Activated CD8-positive, alpha-beta T cell treated with anti-CD3 and anti-CD28 coated beads for 36 hours (primary cell): ENCODE results near the gene SSTR5. TPM values are rescaled to one million over a fixed set of nuclear protein-coding genes. Genes with fewer than 3 reads are reported as not detected.

Experiments
- ATAC-seq: fragments of 200-7000 bp; cut with Tn5 transposase; one replicate; pipeline ENCODE4 v1.10.0; 2021; ENCODE audit warnings: mild to moderate bottlenecking, moderate library complexity
- CTCF ChIA-PET: fragments of 350-600 bp; sonication (Branson Sonifier 250); formaldehyde crosslinking; loops from one replicate; lab custom pipeline; 2021; ENCODE audit warnings: antibody characterized with exemption; lab: Charles Lee
- POLR2A ChIA-PET: fragments of 350-600 bp; sonication (Branson Sonifier 250); formaldehyde crosslinking; loops from one replicate; lab custom pipeline; 2021; ENCODE audit warnings: antibody characterized with exemption; lab: Charles Lee
- DNase-seq: peaks from one replicate; pipeline ENCODE4 v3.0.0-alpha.2; 2020
- H3K27ac Mint-ChIP-seq: one replicate; pipeline ENCODE4 v1.8.0; 2021; ENCODE audit warnings: mild to moderate bottlenecking, mixed read lengths
- H3K27me3 Mint-ChIP-seq: one replicate; pipeline ENCODE4 v1.8.0; 2021; ENCODE audit warnings: mixed read lengths
- H3K36me3 Mint-ChIP-seq: one replicate; pipeline ENCODE4 v1.8.0; 2021; ENCODE audit warnings: low read depth, mixed read lengths
- H3K4me1 Mint-ChIP-seq: one replicate; pipeline ENCODE4 v1.8.0; 2021; ENCODE audit warnings: low read depth, mixed read lengths
- H3K4me3 Mint-ChIP-seq: one replicate; pipeline ENCODE4 v1.8.0; 2021; ENCODE audit warnings: mild to moderate bottlenecking, moderate library complexity, mixed read lengths
- H3K9me3 Mint-ChIP-seq: one replicate; pipeline ENCODE4 v1.8.0; 2021; ENCODE audit warnings: mixed read lengths
- CTCF ChIP-seq: fragments of 200-600 bp; IDR thresholded peaks from one replicate; pipeline ENCODE4 v1.8.0; 2022; ENCODE audit warnings: antibody characterized with exemption, mild to moderate bottlenecking
- intact Hi-C: fragments of 100-400 bp; cut with micrococcal nuclease; formaldehyde crosslinking; loops from one replicate; pipeline ENCODE4 v1.10.0; 2022
- total RNA-seq, 2 experiments: library from RNA; stranded (reverse); gene quantifications; one replicate each; pipeline ENCODE4 v1.2.3, GENCODE V29; 2021

The SSTR5 gene
- total RNA-seq, 2 experiments from 2014 or later: not detected

DNA sequence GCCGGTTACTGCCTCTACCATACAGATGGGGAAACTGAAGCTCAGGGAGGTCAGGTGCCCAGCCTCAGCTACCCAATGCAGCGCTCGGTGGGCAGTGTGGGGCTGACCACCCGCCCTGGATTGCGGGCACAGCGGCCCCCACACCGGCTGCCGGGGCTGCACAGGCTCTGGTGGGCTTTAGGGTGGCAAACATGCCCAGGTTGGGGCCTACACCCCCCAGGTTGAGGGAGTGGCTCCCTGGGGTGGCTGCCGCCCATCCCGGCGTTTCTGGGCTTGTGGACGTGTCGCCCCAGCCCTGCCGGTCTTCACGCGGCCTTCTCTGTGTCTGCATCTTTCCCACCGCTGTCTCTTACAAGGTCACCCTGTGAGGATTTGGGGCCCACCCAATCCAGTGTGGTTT is 40.9 kb upstream of the SSTR5 start:
- no peaks in the 10 kb centered on the region for H3K4me1 Mint-ChIP-seq
- TF ChIP-seq CTCF: no peak
- peaks cover 10% of the 10 kb centered on the region for H3K27me3 Mint-ChIP-seq
- no peak overlapping the region for H3K27ac Mint-ChIP-seq
- no peaks in the 10 kb centered on the region for H3K9me3 Mint-ChIP-seq
- H3K36me3 Mint-ChIP-seq: no peaks in the 10 kb centered on the region
- ATAC-seq: no peak
- CTCF ChIA-PET: no interaction called here
- POLR2A ChIA-PET: no interaction called here
- DNase-seq: no peak
- intact Hi-C loops: no loop called here
- H3K4me3 Mint-ChIP-seq: no peak overlapping the region

DNA sequence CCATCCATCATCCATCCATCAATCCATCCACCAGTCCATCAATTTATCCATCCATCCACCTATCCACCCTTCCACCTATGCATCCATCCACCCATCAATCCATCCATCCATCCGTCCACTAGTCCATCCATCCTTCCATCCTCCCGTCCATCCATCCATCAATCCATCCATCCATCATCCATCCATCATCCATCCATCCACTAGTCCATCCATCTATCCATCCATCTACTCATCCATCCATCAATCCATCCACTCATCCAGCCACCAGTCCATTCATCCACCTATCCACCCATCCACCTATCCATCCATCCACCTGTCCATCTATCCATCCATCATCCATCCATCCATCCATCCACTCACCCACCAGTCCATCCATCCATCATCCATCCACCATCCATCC is 39.9 kb upstream of the SSTR5 start:
- H3K4me1 Mint-ChIP-seq: no peaks in the 10 kb centered on the region
- intact Hi-C loops: no loop called here
- H3K9me3 Mint-ChIP-seq: no peaks in the 10 kb centered on the region
- no peak for ATAC-seq
- ChIA-PET CTCF (no interaction called here), POLR2A (no interaction called here)
- H3K27me3 Mint-ChIP-seq: peaks cover 9% of the 10 kb centered on the region
- no peak overlapping the region for H3K4me3 Mint-ChIP-seq
- no peaks in the 10 kb centered on the region for H3K36me3 Mint-ChIP-seq
- no peak for TF ChIP-seq CTCF
- DNase-seq: no peak
- no peak overlapping the region for H3K27ac Mint-ChIP-seq

DNA sequence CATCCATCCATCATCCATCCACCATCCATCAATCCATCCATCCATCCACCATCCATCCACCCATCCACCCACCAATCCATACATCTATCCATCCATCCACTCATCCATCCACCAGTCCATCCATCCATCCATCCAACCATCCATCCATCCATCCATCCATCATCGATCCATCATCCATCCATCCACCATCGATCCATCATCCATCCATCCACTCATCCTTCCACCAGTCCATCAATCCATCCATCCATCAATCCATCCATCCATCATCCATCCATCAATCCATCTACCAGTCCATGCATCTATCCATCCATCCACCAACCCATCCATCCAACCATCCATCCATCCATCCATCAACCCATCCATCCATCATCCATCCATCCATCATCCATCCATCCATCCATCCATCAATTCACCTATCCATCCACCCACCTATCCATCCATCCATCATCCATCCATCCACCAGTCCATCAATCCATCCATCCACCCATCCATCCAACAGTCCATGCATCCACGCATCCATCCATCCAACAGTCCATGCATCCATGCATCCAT is 39.3 kb upstream of the SSTR5 start:
- TF ChIP-seq CTCF: no peak
- H3K27ac Mint-ChIP-seq: no peak overlapping the region
- H3K4me1 Mint-ChIP-seq: no peaks in the 10 kb centered on the region
- H3K36me3 Mint-ChIP-seq: no peaks in the 10 kb centered on the region
- ATAC-seq (no peak), DNase-seq (no peak)
- no peak overlapping the region for H3K4me3 Mint-ChIP-seq
- POLR2A ChIA-PET: no interaction called here
- CTCF ChIA-PET: no interaction called here
- no peaks in the 10 kb centered on the region for H3K9me3 Mint-ChIP-seq
- peaks cover 9% of the 10 kb centered on the region for H3K27me3 Mint-ChIP-seq
- intact Hi-C loops: no loop called here

DNA sequence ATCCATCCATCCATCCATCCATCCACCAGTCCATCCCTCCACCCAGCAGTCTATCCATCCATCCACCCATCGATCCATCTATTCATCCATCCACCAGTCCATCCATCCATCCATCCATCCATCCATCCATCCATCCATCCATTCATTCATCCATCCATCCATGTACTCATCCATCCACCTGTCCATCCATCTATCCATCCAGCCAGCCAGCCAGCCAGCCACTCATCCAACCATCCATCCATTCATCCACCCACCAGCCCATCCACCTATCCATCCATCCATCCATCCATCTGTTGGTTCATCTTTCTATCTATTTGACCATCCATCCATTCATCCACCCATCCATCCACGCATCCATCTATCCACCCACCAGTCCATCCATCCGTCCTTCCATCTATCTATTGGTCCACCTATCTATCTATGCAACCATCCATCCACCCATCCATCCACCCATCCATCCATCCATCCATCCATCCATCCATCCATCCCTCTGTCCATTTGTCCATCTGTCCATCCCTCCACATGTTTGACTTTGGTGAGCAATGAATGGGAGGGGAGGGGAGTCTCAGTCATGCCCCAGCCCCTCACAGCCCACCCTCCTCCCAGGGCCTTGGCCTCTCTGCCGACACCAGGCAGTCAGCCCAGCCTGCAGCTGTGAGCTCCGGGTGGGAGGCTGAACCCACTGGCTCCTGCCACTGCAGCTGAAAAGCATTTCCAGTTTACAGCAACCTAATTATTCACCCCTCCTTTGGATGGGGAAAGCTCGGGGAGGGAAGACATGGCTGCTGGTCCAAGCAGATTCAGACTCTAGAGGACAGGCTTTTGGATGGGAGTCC is 38.1 kb upstream of the SSTR5 start:
- Mint-ChIP-seq H3K36me3 (no peaks in the 10 kb centered on the region), H3K4me1 (no peaks in the 10 kb centered on the region), H3K9me3 (no peaks in the 10 kb centered on the region), H3K27me3 (peaks cover 4% of the 10 kb centered on the region), H3K4me3 (no peak overlapping the region), H3K27ac (no peak overlapping the region)
- TF ChIP-seq CTCF: no peak
- CTCF ChIA-PET: no interaction called here
- POLR2A ChIA-PET: interaction anchor here (0.8 kb wide), 1 partner anchor 190 kb away, joined by 3 read pairs; no protein-coding TSS in a partner anchor
- intact Hi-C loops: no loop called here
- no peak for ATAC-seq
- DNase-seq: no peak

- DNase-seq: no peak
- CTCF ChIA-PET: no interaction called here
- no peak for ATAC-seq
- Mint-ChIP-seq H3K4me3 (no peak overlapping the region), H3K4me1 (no peaks in the 10 kb centered on the region), H3K27me3 (peaks cover 2% of the 10 kb centered on the region), H3K27ac (no peak overlapping the region), H3K9me3 (no peaks in the 10 kb centered on the region), H3K36me3 (no peaks in the 10 kb centered on the region)
- no peak for TF ChIP-seq CTCF
- intact Hi-C loops: no loop called here
- POLR2A ChIA-PET: interaction anchor here (0.8 kb wide), 1 partner anchor 189 kb away, joined by 3 read pairs; no protein-coding TSS in a partner anchor
Observed at GRCh38 chr16:1035066-1035415, 37.5 kb upstream of the SSTR5 start.
